MM.1S (cell line): Measurements from ENCODE around the gene ZBTB17.

Source experiments
- DNase-seq: peaks from one replicate; pipeline ENCODE4 v3.0.0-alpha.2; 2015
- H2AFZ ChIP-seq: fragments of 300-600 bp; sonication (generic); 2 replicates; pipeline ENCODE4 v1.6.0; 2016; ENCODE audit warnings: antibody characterized with exemption, low read length
- H3F3A ChIP-seq: fragments of 300-600 bp; sonication (generic); 2 replicates; pipeline ENCODE4 v1.6.1; 2016; ENCODE audit warnings: mild to moderate bottlenecking, antibody characterized with exemption, low read length, moderate library complexity, mixed read lengths; ENCODE audit not compliant: insufficient read depth
- H3K27ac ChIP-seq: fragments of 300-600 bp; sonication (generic); 2 replicates; pipeline ENCODE4 v1.5.1; 2016; ENCODE audit warnings: mild to moderate bottlenecking, low read length
- H3K27me3 ChIP-seq: fragments of 300-600 bp; sonication (generic); replicated peaks from 2 replicates; pipeline ENCODE4 v1.6.0; 2016; ENCODE audit warnings: low read length; ENCODE audit not compliant: insufficient read depth
- H3K36me3 ChIP-seq: fragments of 300-600 bp; sonication (generic); replicated peaks from 2 replicates; pipeline ENCODE4 v1.6.1; 2016; ENCODE audit warnings: mild to moderate bottlenecking, low read length, mixed read lengths; ENCODE audit not compliant: insufficient read depth
- H3K4me1 ChIP-seq: fragments of 300-600 bp; sonication (generic); 2 replicates; pipeline ENCODE4 v1.6.1; 2016; ENCODE audit warnings: low read length, mixed read lengths
- H3K4me2 ChIP-seq: fragments of 300-600 bp; sonication (generic); 2 replicates; pipeline ENCODE4 v1.6.0; 2016; ENCODE audit warnings: low read depth, low read length
- H3K4me3 ChIP-seq: fragments of 300-600 bp; sonication (generic); 2 replicates; pipeline ENCODE4 v1.5.1; 2016; ENCODE audit warnings: low read length, mixed read lengths
- H3K79me2 ChIP-seq: fragments of 300-600 bp; sonication (generic); 2 replicates; pipeline ENCODE4 v1.6.1; 2016; ENCODE audit warnings: mixed run types, low read length, mixed read lengths
- H3K9ac ChIP-seq: fragments of 300-600 bp; sonication (generic); 2 replicates; pipeline ENCODE4 v1.6.1; 2016; ENCODE audit warnings: low read length, mixed read lengths
- H3K9me2 ChIP-seq: fragments of 300-600 bp; sonication (generic); replicated peaks from 2 replicates; pipeline ENCODE4 v1.6.1; 2016; ENCODE audit warnings: mild to moderate bottlenecking, low read length, mixed read lengths; ENCODE audit not compliant: insufficient read depth
- H3K9me3 ChIP-seq: fragments of 300-600 bp; sonication (generic); replicated peaks from 2 replicates; pipeline ENCODE4 v1.6.1; 2016; ENCODE audit warnings: mild to moderate bottlenecking, low read length, mixed read lengths; ENCODE audit not compliant: insufficient read depth
- H4K20me1 ChIP-seq: fragments of 300-600 bp; sonication (generic); 2 replicates; pipeline ENCODE4 v1.6.1; 2016; ENCODE audit warnings: mild to moderate bottlenecking, low read length, moderate library complexity, mixed read lengths; ENCODE audit not compliant: insufficient read depth
- EZH2 ChIP-seq: fragments of 300-600 bp; sonication (generic); optimal IDR thresholded peaks from 2 replicates; pipeline ENCODE3; 2017; ENCODE audit warnings: low read depth, mild to moderate bottlenecking, antibody characterized with exemption, low read length, mixed read lengths
- EZH2phosphoT487 ChIP-seq: fragments of 300-600 bp; sonication (generic); IDR thresholded peaks from 2 replicates; pipeline ENCODE4 v1.6.1; 2018; ENCODE audit warnings: antibody characterized with exemption, low read length
- TF ChIP-seq, protein P1 (sequence below): fragments of 300-600 bp; sonication (generic); IDR thresholded peaks from 2 replicates; pipeline ENCODE4 v1.5.1; 2016; ENCODE audit warnings: antibody characterized with exemption, low read length, mixed read lengths

Gene ZBTB17

DNA sequence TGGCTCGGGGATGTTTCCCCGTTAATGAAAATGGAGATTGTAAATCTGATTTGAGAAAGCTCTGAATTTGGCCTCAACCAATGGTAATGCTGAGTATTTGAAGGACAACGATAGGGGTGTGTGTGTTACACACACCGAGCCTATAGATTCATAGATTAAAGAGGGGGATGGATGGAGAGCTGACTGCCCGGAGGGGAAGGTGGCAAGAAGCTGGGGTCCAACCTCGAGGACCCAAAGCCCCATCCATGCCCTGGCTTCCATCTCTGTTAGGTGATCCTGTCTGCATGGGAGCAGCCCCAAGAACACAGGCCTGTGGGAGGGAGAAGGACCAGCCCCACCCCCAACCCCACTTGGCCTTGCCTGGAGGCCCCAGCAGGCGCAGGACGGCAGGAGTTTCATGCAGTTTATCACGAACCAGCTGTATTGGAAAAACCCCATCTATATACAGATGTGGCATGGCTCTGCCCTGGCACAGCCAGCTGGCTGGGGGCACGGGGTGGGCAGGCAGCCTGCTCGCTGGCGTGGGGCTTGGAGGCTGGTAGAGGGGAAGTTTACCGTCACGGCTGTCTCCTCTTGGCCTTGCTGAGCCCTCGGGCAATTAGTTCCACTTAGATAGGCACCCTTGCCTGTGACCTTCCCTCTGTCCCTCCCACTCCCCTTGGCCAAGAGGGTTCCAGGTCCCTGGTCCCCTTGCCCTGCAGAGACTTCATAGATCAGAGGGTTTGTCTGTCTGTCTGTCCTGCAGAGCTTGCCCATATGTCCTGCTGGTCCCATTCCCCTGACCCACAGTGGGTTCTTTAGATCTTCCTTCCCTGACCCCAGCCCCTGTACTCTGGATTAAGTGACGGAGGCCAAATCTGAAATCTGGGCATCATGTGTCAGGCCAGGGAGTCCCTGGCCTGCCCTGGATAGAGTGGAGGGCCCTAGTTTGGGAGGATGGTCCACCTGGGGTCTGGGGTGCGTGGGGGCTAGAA, 38.9 kb upstream of the ZBTB17 start:
- no peak overlapping the region for H2AFZ ChIP-seq
- peaks cover 47% of the 10 kb centered on the region for H3K27me3 ChIP-seq
- TF ChIP-seq, protein P1, sequence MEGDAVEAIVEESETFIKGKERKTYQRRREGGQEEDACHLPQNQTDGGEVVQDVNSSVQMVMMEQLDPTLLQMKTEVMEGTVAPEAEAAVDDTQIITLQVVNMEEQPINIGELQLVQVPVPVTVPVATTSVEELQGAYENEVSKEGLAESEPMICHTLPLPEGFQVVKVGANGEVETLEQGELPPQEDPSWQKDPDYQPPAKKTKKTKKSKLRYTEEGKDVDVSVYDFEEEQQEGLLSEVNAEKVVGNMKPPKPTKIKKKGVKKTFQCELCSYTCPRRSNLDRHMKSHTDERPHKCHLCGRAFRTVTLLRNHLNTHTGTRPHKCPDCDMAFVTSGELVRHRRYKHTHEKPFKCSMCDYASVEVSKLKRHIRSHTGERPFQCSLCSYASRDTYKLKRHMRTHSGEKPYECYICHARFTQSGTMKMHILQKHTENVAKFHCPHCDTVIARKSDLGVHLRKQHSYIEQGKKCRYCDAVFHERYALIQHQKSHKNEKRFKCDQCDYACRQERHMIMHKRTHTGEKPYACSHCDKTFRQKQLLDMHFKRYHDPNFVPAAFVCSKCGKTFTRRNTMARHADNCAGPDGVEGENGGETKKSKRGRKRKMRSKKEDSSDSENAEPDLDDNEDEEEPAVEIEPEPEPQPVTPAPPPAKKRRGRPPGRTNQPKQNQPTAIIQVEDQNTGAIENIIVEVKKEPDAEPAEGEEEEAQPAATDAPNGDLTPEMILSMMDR: no peak
- TF ChIP-seq EZH2 (no peak), EZH2phosphoT487 (no peak)
- H3K4me3 ChIP-seq: no peak overlapping the region
- H3K9ac ChIP-seq: no peak overlapping the region
- no peaks in the 10 kb centered on the region for H3K36me3 ChIP-seq
- H3K27ac ChIP-seq: no peak overlapping the region
- no peak for DNase-seq
- H3K4me1 ChIP-seq: peaks cover 5% of the 10 kb centered on the region; the same call in 1 of the 2 replicates
- peak overlapping the region; percentile 2; the same call in 1 of the 2 replicates for H3K4me2 ChIP-seq
- H3F3A ChIP-seq: no peaks in the 10 kb centered on the region
- H3K79me2 ChIP-seq: no peaks in the 10 kb centered on the region
- H4K20me1 ChIP-seq: no peaks in the 10 kb centered on the region
- no peaks in the 10 kb centered on the region for H3K9me2 ChIP-seq
- no peaks in the 10 kb centered on the region for H3K9me3 ChIP-seq

DNA sequence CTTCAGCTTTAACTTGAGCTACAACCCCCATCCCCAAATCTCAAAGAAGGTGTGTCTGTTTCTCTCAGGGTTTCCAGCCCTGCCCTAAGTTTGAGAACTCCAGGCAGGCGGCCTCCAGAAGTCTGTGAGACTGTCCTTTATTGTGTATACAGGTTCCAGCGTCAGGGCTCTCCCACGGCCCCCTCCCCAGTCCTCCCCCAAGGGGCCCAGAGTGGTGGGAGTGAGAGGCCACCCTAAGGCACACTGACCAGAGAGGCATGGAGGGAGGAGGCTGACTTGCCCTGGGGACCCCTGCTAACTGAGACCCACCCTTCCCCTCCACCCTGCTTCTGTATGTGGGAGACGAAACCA, 38.0 kb upstream of the ZBTB17 start:
- no peaks in the 10 kb centered on the region for H3K79me2 ChIP-seq
- H3K4me3 ChIP-seq: no peak overlapping the region
- no peaks in the 10 kb centered on the region for H3K36me3 ChIP-seq
- peaks cover 40% of the 10 kb centered on the region for H3K27me3 ChIP-seq
- no peaks in the 10 kb centered on the region for H3K9me2 ChIP-seq
- no peaks in the 10 kb centered on the region for H3F3A ChIP-seq
- H3K27ac ChIP-seq: no peak overlapping the region
- H4K20me1 ChIP-seq: no peaks in the 10 kb centered on the region
- DNase-seq: no peak
- H3K4me1 ChIP-seq: peaks cover 5% of the 10 kb centered on the region; the same call in 1 of the 2 replicates
- TF ChIP-seq, protein P1: no peak
- TF ChIP-seq EZH2 (no peak), EZH2phosphoT487 (no peak)
- H2AFZ ChIP-seq: no peak overlapping the region
- H3K9me3 ChIP-seq: no peaks in the 10 kb centered on the region
- H3K9ac ChIP-seq: no peak overlapping the region
- H3K4me2 ChIP-seq: no peak overlapping the region

DNA sequence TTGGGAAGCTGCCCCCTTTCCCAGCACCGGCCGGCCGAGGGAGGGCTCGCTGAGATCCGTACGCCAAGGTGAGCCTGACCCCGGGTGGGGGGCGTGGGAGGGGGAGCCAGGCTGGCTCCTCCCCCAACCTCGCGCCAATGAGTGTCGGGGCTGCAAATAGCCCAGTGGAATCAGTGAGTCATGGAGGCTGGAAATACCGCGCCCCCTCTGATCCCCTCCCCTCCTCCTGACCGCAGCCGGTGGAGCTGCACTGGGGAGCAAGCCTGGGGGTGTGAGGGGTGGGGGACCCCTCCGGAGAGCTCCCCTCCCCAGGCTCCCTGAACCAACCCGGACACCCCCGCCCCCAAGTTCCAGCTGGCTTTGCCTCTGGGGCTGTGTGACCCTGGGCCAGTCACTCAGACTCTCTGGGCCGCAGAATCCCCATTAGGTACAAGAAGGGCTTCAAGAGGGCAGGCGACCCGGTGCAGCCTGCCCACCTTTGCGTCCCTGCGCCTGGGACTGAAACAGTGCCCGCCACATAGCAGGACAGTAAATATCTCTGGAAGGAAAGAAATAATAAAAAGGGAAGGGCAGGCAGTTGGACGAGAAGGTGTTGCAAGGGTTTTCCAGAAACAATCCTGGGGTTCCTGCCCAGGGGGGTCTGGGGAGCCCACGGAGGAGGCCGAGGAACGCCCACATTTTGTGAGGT, 37.5 kb upstream of the ZBTB17 start:
- Histone ChIP-seq H3K27ac (no peak overlapping the region), H3K9ac (no peak overlapping the region), H3F3A (no peaks in the 10 kb centered on the region), H3K9me3 (no peaks in the 10 kb centered on the region), H3K79me2 (no peaks in the 10 kb centered on the region), H3K4me2 (peak overlapping the region; percentile 67; the same call in 1 of the 2 replicates), H2AFZ (peak overlapping the region; percentile 65; the same call in 1 of the 2 replicates), H3K27me3 (peaks cover 35% of the 10 kb centered on the region), H3K36me3 (no peaks in the 10 kb centered on the region), H3K9me2 (no peaks in the 10 kb centered on the region), H3K4me1 (peaks cover 5% of the 10 kb centered on the region; the same call in 1 of the 2 replicates), H4K20me1 (no peaks in the 10 kb centered on the region), H3K4me3 (peak overlapping the region; percentile 45)
- DNase-seq: no peak
- TF ChIP-seq EZH2phosphoT487: no peak
- no peak for TF ChIP-seq EZH2
- TF ChIP-seq, protein P1: no peak
